IPS-18a (cell line): ENCODE measurements around the gene HMGCL.

Source experiments
- H3K27ac ChIP-seq: one replicate; pipeline ENCODE4 v1.5.1; 2013; ENCODE audit warnings: low read length
- H3K27me3 ChIP-seq: one replicate; pipeline ENCODE4 v1.6.1; 2013; ENCODE audit warnings: mild to moderate bottlenecking, low read length; ENCODE audit not compliant: control insufficient read depth, insufficient read depth
- H3K36me3 ChIP-seq: one replicate; pipeline ENCODE4 v1.6.1; 2013; ENCODE audit warnings: low read depth, low read length; ENCODE audit not compliant: control insufficient read depth
- H3K4me1 ChIP-seq: one replicate; pipeline ENCODE4 v1.6.1; 2013; ENCODE audit warnings: low read depth, low read length; ENCODE audit not compliant: control insufficient read depth
- H3K4me3 ChIP-seq: one replicate; pipeline ENCODE4 v1.5.1; 2013; ENCODE audit warnings: low read length
- H3K9ac ChIP-seq: one replicate; pipeline ENCODE4 v1.6.1; 2013; ENCODE audit warnings: mild to moderate bottlenecking, low read length, moderate library complexity
- H3K9me3 ChIP-seq: one replicate; pipeline ENCODE4 v1.6.1; 2013; ENCODE audit warnings: low read depth, low read length; ENCODE audit not compliant: control insufficient read depth

The HMGCL gene

GRCh38 chr1:23759277-23759676 is 66.0 kb downstream of the HMGCL start:
- peaks cover 76% of the 10 kb centered on the region for H3K36me3 ChIP-seq

DNA sequence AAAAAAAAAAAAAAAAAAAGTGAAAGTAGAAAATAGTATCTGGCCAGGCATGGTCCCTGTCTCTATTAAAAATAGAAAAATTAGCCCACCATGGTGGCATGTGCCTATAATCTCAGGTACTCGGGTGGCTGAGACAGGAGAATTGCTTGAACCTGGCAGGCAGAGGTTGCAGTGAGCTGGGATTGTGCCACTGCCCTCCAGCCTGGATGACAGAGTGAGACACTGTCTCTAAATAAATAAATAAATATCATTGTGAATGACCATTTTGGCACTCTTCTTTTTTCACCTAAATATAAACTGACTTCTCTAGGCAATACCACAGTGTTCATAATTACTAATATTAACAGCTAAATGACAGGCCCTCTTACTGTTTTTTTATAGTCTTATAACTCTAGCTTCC is 67.4 kb downstream of the HMGCL start:
- Histone ChIP-seq H3K9me3 (no peaks in the 10 kb centered on the region), H3K36me3 (peaks cover 86% of the 10 kb centered on the region), H3K4me3 (no peak overlapping the region), H3K4me1 (no peaks in the 10 kb centered on the region), H3K27me3 (no peaks in the 10 kb centered on the region), H3K9ac (no peak overlapping the region), H3K27ac (no peak overlapping the region)

More at GRCh38 chr1:23759277-23759676, 66.0 kb downstream of the HMGCL start:
- Histone ChIP-seq H3K9ac (no peak overlapping the region), H3K27ac (no peak overlapping the region), H3K4me1 (no peaks in the 10 kb centered on the region), H3K27me3 (no peaks in the 10 kb centered on the region), H3K4me3 (no peak overlapping the region), H3K9me3 (no peaks in the 10 kb centered on the region)

GRCh38 chr1:23756676-23757075 is 68.6 kb downstream of the HMGCL start:
- Histone ChIP-seq H3K9ac (no peak overlapping the region), H3K36me3 (peaks cover 93% of the 10 kb centered on the region)

DNA sequence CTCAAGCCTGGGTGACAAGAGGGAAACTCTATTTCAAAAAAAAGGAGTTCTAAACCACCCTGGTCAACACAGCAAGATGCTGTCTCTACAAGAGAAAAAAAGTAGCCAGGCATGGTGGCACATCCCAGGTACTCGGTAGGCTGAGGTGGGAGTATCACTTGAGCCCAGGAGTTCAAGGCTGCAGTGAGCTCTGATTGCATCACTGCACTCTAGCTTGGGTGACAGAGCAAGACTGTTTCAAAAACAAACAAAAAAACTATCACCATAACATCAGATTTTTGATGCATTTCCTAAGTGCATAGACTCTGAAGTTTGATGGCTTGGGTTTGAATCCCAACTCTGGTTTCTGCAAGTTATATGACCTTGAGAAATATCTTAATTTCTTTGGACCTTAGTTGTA is 72.3 kb downstream of the HMGCL start:
- Histone ChIP-seq H3K27ac (no peak overlapping the region), H3K4me1 (no peaks in the 10 kb centered on the region), H3K9me3 (no peaks in the 10 kb centered on the region), H3K4me3 (no peak overlapping the region), H3K36me3 (peaks cover 85% of the 10 kb centered on the region), H3K27me3 (no peaks in the 10 kb centered on the region), H3K9ac (no peak overlapping the region)

More at GRCh38 chr1:23756676-23757075, 68.6 kb downstream of the HMGCL start:
- Histone ChIP-seq H3K4me1 (no peaks in the 10 kb centered on the region), H3K27ac (no peak overlapping the region), H3K27me3 (no peaks in the 10 kb centered on the region), H3K4me3 (no peak overlapping the region), H3K9me3 (no peaks in the 10 kb centered on the region)
